ENCODE measurements around the gene PLPP7. TPM values are rescaled to one million over a fixed set of nuclear protein-coding genes. Genes with fewer than 3 reads are reported as not detected.

Gene PLPP7
- total and polyA plus RNA-seq, 4 donors: 0.18 to 0.59 (median 0.51) TPM; not detected in 1

DNA sequence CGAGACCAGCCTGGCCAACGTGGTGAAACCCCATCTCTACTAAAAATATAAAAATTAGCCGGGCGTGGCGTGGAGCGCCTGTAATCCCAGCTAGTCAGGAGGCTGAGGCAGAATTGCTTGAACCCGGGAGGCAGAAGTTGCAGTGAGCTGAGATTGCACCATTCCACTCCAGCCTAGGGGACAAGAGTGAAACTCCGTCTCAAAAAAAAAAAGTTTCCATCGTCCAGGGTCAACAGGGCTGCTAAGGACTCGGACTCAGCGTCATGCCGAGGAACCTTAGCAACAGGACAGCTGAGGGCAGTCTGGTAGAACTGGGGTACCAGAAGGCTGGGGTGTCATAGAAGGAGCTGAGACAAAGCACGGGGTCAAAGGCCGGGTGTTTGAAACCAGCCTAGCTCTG, 34.9 kb upstream of the PLPP7 start:
- H3K9ac ChIP-seq (ENCODE audit: low read depth in 1 of 2, low read length in 2 of 2): no peak overlapping the region
- H3K27me3 ChIP-seq (ENCODE audit: control insufficient read depth in 4 of 4, insufficient read depth in 4 of 4, low read length in 3 of 4): no peaks in the 10 kb centered on the region
- no peak for TF ChIP-seq FOXA2 (IDR thresholded peaks at IDR 0.05)
- no peak for TF ChIP-seq TAF1 (conservative IDR thresholded peaks at IDR 0.05)
- TF ChIP-seq HNF4A (conservative IDR thresholded peaks at IDR 0.05): no peak
- TF ChIP-seq GABPA (IDR thresholded peaks at IDR 0.05 in 1 of 2, conservative IDR thresholded peaks at IDR 0.05 in 1 of 2): no peak
- no peak for TF ChIP-seq RAD21 (IDR thresholded peaks at IDR 0.05)
- TF ChIP-seq, protein P1, sequence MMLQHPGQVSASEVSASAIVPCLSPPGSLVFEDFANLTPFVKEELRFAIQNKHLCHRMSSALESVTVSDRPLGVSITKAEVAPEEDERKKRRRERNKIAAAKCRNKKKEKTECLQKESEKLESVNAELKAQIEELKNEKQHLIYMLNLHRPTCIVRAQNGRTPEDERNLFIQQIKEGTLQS (IDR thresholded peaks at IDR 0.05): no peak
- TF ChIP-seq RXRA (IDR thresholded peaks at IDR 0.05): no peak
- no peak for TF ChIP-seq JUND (IDR thresholded peaks at IDR 0.05)
- TF ChIP-seq, protein P2, sequence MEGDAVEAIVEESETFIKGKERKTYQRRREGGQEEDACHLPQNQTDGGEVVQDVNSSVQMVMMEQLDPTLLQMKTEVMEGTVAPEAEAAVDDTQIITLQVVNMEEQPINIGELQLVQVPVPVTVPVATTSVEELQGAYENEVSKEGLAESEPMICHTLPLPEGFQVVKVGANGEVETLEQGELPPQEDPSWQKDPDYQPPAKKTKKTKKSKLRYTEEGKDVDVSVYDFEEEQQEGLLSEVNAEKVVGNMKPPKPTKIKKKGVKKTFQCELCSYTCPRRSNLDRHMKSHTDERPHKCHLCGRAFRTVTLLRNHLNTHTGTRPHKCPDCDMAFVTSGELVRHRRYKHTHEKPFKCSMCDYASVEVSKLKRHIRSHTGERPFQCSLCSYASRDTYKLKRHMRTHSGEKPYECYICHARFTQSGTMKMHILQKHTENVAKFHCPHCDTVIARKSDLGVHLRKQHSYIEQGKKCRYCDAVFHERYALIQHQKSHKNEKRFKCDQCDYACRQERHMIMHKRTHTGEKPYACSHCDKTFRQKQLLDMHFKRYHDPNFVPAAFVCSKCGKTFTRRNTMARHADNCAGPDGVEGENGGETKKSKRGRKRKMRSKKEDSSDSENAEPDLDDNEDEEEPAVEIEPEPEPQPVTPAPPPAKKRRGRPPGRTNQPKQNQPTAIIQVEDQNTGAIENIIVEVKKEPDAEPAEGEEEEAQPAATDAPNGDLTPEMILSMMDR (IDR thresholded peaks at IDR 0.05; ENCODE audit: low read depth, low read length, missing input control): no peak
- no peak for TF ChIP-seq SP1 (IDR thresholded peaks at IDR 0.05)
- no peak for TF ChIP-seq YY1 (IDR thresholded peaks at IDR 0.05)
- TF ChIP-seq NR2F2 (IDR thresholded peaks at IDR 0.05): no peak
- no peak for TF ChIP-seq HNF4G (IDR thresholded peaks at IDR 0.05)
- TF ChIP-seq EGR1 (IDR thresholded peaks at IDR 0.05; ENCODE audit: low read depth in 2 of 2): no peak
- TF ChIP-seq, protein P3, sequence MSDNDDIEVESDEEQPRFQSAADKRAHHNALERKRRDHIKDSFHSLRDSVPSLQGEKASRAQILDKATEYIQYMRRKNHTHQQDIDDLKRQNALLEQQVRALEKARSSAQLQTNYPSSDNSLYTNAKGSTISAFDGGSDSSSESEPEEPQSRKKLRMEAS (IDR thresholded peaks at IDR 0.05): no peak
- TF ChIP-seq, protein P4, sequence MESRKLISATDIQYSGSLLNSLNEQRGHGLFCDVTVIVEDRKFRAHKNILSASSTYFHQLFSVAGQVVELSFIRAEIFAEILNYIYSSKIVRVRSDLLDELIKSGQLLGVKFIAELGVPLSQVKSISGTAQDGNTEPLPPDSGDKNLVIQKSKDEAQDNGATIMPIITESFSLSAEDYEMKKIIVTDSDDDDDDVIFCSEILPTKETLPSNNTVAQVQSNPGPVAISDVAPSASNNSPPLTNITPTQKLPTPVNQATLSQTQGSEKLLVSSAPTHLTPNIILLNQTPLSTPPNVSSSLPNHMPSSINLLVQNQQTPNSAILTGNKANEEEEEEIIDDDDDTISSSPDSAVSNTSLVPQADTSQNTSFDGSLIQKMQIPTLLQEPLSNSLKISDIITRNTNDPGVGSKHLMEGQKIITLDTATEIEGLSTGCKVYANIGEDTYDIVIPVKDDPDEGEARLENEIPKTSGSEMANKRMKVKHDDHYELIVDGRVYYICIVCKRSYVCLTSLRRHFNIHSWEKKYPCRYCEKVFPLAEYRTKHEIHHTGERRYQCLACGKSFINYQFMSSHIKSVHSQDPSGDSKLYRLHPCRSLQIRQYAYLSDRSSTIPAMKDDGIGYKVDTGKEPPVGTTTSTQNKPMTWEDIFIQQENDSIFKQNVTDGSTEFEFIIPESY (IDR thresholded peaks at IDR 0.05): no peak
- no peak for TF ChIP-seq FOXA1 (IDR thresholded peaks at IDR 0.05)
- TF ChIP-seq, protein P5, sequence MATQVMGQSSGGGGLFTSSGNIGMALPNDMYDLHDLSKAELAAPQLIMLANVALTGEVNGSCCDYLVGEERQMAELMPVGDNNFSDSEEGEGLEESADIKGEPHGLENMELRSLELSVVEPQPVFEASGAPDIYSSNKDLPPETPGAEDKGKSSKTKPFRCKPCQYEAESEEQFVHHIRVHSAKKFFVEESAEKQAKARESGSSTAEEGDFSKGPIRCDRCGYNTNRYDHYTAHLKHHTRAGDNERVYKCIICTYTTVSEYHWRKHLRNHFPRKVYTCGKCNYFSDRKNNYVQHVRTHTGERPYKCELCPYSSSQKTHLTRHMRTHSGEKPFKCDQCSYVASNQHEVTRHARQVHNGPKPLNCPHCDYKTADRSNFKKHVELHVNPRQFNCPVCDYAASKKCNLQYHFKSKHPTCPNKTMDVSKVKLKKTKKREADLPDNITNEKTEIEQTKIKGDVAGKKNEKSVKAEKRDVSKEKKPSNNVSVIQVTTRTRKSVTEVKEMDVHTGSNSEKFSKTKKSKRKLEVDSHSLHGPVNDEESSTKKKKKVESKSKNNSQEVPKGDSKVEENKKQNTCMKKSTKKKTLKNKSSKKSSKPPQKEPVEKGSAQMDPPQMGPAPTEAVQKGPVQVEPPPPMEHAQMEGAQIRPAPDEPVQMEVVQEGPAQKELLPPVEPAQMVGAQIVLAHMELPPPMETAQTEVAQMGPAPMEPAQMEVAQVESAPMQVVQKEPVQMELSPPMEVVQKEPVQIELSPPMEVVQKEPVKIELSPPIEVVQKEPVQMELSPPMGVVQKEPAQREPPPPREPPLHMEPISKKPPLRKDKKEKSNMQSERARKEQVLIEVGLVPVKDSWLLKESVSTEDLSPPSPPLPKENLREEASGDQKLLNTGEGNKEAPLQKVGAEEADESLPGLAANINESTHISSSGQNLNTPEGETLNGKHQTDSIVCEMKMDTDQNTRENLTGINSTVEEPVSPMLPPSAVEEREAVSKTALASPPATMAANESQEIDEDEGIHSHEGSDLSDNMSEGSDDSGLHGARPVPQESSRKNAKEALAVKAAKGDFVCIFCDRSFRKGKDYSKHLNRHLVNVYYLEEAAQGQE (IDR thresholded peaks at IDR 0.05): no peak
- H3K9me3 ChIP-seq (ENCODE audit: control insufficient read depth in 4 of 4, low read length in 3 of 4): no peaks in the 10 kb centered on the region
- H3K4me1 ChIP-seq (ENCODE audit: control insufficient read depth in 4 of 4, insufficient read depth in 4 of 4, low read length in 3 of 4): peaks cover 0 to 7% (median 2%) of the 10 kb centered on the region in 4 donors
- DNase-seq (ENCODE audit: low spot score): no peak
- 86% methylated on average over 14 of the region's 14 CpGs for WGBS
- H3K4me3 ChIP-seq (ENCODE audit: low read depth in 1 of 3, low read length in 3 of 3): no peak overlapping the region
- H3K27ac ChIP-seq (ENCODE audit: low read depth in 1 of 2, low read length in 2 of 2): no peak overlapping the region
- H3K36me3 ChIP-seq (ENCODE audit: control insufficient read depth in 4 of 4, insufficient read depth in 3 of 4, low read depth in 1 of 4, low read length in 3 of 4): no peaks in the 10 kb centered on the region

Data from liver (tissue), 9 donors.